Activated T-cell treated with anti-CD3 and anti-CD28 coated beads, Interleukin-2, amount 50 U/mL, for 72 hours (primary cell): Measurements from ENCODE around the gene MEIS1. TPM values are rescaled to one million over a fixed set of nuclear protein-coding genes. Genes with fewer than 3 reads are reported as not detected.

Experiments
- ATAC-seq, 2 donors: fragments of 150-1000 bp; cut with Tn5 transposase; replicated peaks in 1 of 2; 2 replicates each; pipeline ENCODE4 v1.10.0; 2021; ENCODE audit warnings: moderate library complexity in 2 of 2, mild to moderate bottlenecking in 1 of 2
- DNase-seq, 2 donors: peaks; one replicate each; pipeline ENCODE4 v3.0.0; 2021 to 2022; ENCODE audit warnings: mixed read lengths in 1 of 2
- H3K27ac Mint-ChIP-seq: one replicate; pipeline ENCODE4 v1.8.0; 2022; ENCODE audit warnings: mild to moderate bottlenecking, moderate library complexity, mixed read lengths
- H3K27me3 Mint-ChIP-seq: one replicate; pipeline ENCODE4 v1.8.0; 2022; ENCODE audit warnings: low read depth, mixed read lengths
- H3K36me3 Mint-ChIP-seq, 2 donors: one replicate each; pipeline ENCODE4 v1.8.0; 2022; ENCODE audit warnings: mixed read lengths in 2 of 2, mild to moderate bottlenecking in 1 of 2; ENCODE audit not compliant: insufficient read depth in 2 of 2
- H3K4me1 Mint-ChIP-seq: one replicate; pipeline ENCODE4 v1.8.0; 2022; ENCODE audit warnings: low read depth, mixed read lengths
- H3K4me3 Mint-ChIP-seq, 2 donors: one replicate each; pipeline ENCODE4 v1.8.0; 2022; ENCODE audit warnings: mild to moderate bottlenecking in 2 of 2, mixed read lengths in 2 of 2, moderate library complexity in 2 of 2
- H3K9me3 Mint-ChIP-seq, 2 donors: one replicate each; pipeline ENCODE4 v1.8.0; 2022; ENCODE audit warnings: mixed read lengths in 2 of 2
- total RNA-seq, 2 donors: library from RNA; stranded (reverse); gene quantifications; one replicate each; pipeline ENCODE4 v1.2.3, GENCODE V29; 2022

The MEIS1 gene
- total RNA-seq, 2 donors from 2014 or later = 0.34 TPM; not detected in 1

DNA sequence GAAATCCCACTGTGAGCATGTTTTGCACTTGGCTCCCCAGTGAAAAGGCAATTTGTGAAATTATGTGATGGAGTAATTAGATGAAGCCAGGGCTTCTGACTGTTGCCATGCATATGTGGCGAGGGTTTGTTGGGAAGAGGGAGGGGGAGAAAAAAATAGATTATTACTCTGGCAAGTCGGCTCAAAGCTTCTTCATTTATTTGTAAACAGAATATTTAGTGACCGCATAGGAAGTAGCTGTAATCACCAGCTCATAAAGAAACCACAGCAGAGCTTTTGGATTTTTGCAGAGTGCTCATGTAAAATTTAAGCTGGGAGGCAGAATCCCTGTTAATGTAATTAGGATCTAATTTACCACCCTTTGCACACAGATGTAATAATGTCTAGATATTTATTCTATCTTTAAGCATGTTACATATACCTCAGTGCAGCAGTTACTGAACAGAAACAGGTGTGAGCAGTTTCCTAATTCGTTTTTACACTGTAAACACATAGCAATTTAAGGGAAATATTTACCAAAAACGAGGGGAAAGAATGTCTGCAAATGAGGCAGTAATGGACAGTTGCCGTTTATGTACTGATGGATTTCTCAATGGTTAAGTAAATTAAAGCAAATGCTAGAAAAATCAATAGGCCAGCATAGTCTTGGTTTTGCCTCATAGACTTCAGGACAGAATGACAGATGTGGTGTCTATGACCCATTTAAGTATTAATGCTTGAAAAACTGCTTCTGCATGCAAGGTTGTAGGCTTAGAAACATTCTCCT, 87.9 kb downstream of the MEIS1 start:
- no peak overlapping the region for H3K4me3 Mint-ChIP-seq

DNA sequence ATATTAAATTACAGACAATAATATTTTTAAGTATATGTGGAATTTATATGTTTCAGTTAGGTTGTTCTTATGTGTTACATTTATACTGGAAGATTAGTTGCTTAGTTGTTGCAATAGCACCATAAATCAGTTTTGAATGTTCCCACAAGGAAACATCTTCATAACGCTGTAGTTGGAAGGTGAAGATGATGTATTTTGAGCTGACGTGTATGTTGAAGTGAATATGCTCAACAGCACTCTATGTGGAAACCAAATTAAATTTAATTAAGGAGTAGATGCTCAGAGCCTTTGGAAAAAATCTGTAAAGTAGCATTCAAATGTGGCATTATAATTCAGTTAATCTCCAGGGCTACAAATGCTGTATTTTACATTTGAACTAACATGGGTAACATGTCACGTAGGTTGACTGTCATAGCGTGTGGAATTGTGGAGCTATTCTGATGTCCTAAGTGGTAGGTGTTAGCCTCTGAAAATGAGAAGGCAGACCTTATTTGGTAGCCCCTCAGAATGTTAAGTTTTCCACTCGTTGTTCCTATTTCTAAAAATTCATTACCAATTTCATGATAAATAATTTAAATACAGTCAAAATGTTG, 88.5 kb downstream of the MEIS1 start:
- Mint-ChIP-seq H3K36me3 (no peaks in the 10 kb centered on the region), H3K4me3 (no peak overlapping the region), H3K9me3 (peaks cover under 1 to 1% of the 10 kb centered on the region in 2 donors), H3K4me1 (no peaks in the 10 kb centered on the region), H3K27ac (no peak overlapping the region), H3K27me3 (no peaks in the 10 kb centered on the region)
- ATAC-seq = no peak
- no peak for DNase-seq

More for the DNA sequence above, 87.9 kb downstream of the MEIS1 start:
- Mint-ChIP-seq H3K27ac (no peak overlapping the region), H3K4me1 (no peaks in the 10 kb centered on the region), H3K27me3 (no peaks in the 10 kb centered on the region), H3K36me3 (no peaks in the 10 kb centered on the region), H3K9me3 (peaks cover 0 to 1% of the 10 kb centered on the region in 2 donors)
- ATAC-seq (no peak), DNase-seq (no peak)

DNA sequence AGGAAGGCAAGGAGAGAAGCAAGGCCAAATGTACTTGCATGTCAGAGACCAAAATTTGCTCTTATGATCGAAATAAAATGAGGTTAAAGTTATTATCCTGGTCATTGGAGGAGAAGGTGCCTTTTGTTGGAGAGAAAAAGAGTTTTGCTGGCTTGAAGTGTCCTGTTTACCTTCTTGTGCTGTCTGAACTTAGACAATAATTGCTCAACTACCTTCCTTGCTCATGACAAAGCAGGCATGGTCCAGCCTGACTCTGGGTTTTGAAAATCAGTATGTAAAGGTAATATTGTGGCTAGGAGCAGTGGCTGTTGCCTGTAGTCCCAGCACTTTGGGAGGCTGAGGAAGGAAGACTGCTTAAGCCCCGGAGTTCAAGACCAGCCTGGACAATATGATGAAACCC, 89.1 kb downstream of the MEIS1 start:
- no peak for DNase-seq
- no peaks in the 10 kb centered on the region for H3K4me1 Mint-ChIP-seq
- H3K27me3 Mint-ChIP-seq = no peaks in the 10 kb centered on the region
- peaks cover 0 to 2% of the 10 kb centered on the region in 2 donors for H3K9me3 Mint-ChIP-seq
- no peak for ATAC-seq
- H3K27ac Mint-ChIP-seq = no peak overlapping the region
- H3K36me3 Mint-ChIP-seq = no peaks in the 10 kb centered on the region
- H3K4me3 Mint-ChIP-seq = no peak overlapping the region

DNA sequence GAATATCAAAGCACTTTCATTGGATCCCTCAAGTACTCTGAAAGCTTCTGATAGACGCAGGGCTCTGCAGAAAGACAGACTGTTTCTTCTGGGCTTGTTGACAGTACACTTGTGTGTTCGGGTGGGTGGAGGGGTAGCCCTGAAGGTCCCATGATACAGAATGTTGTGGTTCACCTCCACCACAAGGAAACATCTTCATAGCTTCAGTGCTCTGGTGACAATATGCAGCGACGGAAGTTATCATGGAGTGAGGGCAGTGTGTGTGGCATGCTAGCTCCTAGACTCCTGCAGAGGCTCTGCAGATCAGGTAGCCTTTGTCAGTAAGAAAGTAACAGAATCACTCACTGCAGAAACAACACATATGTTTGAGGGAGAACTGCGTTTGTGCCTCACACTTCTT, 90.7 kb downstream of the MEIS1 start:
- DNase-seq = no peak
- Mint-ChIP-seq H3K36me3 (no peaks in the 10 kb centered on the region), H3K4me3 (no peak overlapping the region), H3K4me1 (no peaks in the 10 kb centered on the region), H3K27ac (no peak overlapping the region), H3K9me3 (peaks cover 0 to 2% of the 10 kb centered on the region in 2 donors), H3K27me3 (no peaks in the 10 kb centered on the region)
- ATAC-seq = no peak

DNA sequence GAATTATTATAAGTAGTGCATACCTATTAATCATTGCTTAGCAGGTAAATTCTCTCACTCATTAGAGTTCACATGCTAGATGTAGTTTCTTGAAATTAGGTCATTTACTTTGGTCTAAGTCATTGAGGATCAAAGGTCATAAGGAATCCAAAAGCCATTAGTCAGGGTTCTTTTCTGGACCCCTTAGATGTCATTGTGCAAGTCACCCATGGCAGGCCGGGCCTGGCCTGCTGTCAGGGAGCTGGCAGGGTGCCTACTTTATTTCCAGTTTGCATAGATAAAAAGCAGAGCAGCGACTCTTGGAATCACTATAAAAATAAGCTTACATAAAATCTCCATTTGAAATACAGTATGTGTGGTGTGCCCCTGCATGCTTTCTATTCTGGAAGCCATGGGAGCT, 91.3 kb downstream of the MEIS1 start:
- Mint-ChIP-seq H3K4me3 (no peak overlapping the region), H3K27ac (no peak overlapping the region), H3K9me3 (peaks cover 0 to 2% of the 10 kb centered on the region in 2 donors), H3K36me3 (no peaks in the 10 kb centered on the region), H3K4me1 (no peaks in the 10 kb centered on the region), H3K27me3 (no peaks in the 10 kb centered on the region)
- DNase-seq (no peak), ATAC-seq (no peak)

DNA sequence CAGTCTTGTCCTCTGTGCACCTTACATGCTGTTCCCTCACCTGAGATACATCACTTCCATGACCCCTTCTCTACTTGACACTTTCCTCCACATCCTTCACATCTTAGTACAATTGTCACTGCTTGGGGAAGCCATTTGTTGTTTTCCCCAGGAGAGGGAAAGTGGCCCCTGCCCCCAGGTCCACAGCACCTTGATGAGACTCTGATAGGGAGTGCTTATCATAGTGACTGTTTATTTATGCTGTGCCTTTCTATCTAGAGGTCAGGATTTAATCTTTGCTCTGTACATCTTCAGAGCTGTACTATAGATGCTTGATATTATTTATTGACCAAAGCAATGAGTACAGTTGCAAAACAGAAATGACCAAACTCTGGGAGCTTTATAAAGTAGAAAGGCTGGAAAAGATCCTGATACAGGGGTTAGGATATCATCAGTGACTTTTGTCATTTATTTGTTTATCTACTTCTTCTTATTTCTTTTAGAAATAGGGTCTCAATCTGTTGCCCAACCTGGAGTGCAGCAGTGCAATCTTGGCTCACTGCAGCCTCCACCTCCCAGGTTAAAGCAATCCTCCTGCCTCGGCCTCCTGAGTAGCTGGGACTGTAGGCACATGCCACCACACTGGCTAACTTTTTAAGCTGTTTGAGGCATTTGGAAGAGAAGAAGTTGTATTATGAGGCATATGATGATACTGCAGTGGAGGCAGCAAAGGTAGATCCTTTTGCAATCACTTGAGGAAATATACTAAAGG, 94.2 kb downstream of the MEIS1 start:
- Mint-ChIP-seq H3K4me1 (no peaks in the 10 kb centered on the region), H3K4me3 (no peak overlapping the region)
- no peak for ATAC-seq

DNA sequence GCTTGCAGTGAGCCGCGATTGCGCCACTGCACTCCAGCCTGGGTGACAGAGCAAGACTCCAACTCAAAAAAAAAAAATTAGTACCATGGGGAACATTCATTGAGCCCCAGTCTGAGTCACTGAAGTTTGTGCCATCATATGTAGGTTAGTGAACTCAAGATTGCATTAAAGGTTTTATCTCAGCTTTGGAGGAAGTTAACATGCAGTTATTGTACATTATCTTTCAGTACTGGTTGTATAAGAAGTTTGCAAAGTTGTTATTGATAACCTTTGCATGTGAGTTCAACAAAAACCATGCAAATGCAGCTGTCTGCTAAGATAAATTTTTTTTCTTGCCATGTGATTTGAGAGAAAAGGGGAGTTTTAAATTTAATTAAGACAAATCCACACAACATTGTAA, 95.7 kb downstream of the MEIS1 start:
- ATAC-seq (no peak), DNase-seq (no peak)
- no peaks in the 10 kb centered on the region for H3K36me3 Mint-ChIP-seq
- H3K4me1 Mint-ChIP-seq = no peaks in the 10 kb centered on the region
- no peaks in the 10 kb centered on the region for H3K27me3 Mint-ChIP-seq
- H3K4me3 Mint-ChIP-seq = no peak overlapping the region
- H3K9me3 Mint-ChIP-seq = peaks cover 0 to 2% of the 10 kb centered on the region in 2 donors
- no peak overlapping the region for H3K27ac Mint-ChIP-seq

More for the DNA sequence above, 94.2 kb downstream of the MEIS1 start:
- DNase-seq = no peak
- Mint-ChIP-seq H3K9me3 (peaks cover 0 to 2% of the 10 kb centered on the region in 2 donors), H3K27me3 (no peaks in the 10 kb centered on the region), H3K36me3 (no peaks in the 10 kb centered on the region), H3K27ac (no peak overlapping the region)

DNA sequence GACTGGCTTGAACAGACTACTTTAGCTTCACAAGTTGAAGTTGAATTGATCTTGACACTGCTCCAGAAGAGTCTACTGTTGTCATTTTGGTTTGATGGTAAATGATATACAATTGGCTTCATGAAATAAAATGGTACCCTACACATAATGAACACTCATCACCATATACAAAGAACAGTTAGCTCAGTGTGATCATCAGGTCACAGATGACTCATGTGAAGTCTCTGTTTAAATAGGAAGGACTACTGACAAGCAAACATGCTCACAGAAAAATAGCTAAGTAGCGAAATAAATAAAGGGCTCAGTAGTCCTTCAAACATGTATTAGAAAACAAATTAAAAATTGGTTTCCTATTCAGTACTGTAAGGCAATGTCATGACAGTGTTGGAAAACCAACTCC, 96.2 kb downstream of the MEIS1 start:
- H3K4me1 Mint-ChIP-seq = no peaks in the 10 kb centered on the region
- H3K27ac Mint-ChIP-seq = no peak overlapping the region
- H3K36me3 Mint-ChIP-seq = no peaks in the 10 kb centered on the region
- ATAC-seq = no peak
- no peak overlapping the region for H3K4me3 Mint-ChIP-seq
- no peak for DNase-seq
- no peaks in the 10 kb centered on the region for H3K27me3 Mint-ChIP-seq
- H3K9me3 Mint-ChIP-seq = peaks cover 0 to 2% of the 10 kb centered on the region in 2 donors

DNA sequence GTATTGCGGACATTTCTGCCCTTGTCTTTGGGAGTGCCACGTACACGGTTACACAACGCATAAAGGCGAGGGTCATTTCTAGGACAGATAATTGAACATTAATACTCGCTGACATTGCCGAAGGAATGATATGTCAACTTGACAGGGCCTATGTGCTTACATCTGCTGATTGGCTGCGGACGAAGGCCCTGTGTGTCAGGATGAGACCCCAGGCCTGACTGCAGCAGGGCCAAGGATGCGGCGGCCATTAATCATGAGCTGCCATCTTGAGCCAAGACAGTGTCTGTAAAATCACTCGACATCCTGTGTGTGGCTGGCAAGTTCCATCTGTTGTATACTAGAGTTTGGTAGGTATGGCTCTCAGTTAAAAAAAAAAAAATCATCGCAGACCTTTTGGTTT, 96.6 kb downstream of the MEIS1 start:
- no peak overlapping the region for H3K4me3 Mint-ChIP-seq
- DNase-seq (no peak), ATAC-seq (no peak)
- peaks cover 0 to 2% of the 10 kb centered on the region in 2 donors for H3K9me3 Mint-ChIP-seq
- H3K36me3 Mint-ChIP-seq = no peaks in the 10 kb centered on the region
- H3K4me1 Mint-ChIP-seq = no peaks in the 10 kb centered on the region
- H3K27ac Mint-ChIP-seq = no peak overlapping the region
- H3K27me3 Mint-ChIP-seq = no peaks in the 10 kb centered on the region

DNA sequence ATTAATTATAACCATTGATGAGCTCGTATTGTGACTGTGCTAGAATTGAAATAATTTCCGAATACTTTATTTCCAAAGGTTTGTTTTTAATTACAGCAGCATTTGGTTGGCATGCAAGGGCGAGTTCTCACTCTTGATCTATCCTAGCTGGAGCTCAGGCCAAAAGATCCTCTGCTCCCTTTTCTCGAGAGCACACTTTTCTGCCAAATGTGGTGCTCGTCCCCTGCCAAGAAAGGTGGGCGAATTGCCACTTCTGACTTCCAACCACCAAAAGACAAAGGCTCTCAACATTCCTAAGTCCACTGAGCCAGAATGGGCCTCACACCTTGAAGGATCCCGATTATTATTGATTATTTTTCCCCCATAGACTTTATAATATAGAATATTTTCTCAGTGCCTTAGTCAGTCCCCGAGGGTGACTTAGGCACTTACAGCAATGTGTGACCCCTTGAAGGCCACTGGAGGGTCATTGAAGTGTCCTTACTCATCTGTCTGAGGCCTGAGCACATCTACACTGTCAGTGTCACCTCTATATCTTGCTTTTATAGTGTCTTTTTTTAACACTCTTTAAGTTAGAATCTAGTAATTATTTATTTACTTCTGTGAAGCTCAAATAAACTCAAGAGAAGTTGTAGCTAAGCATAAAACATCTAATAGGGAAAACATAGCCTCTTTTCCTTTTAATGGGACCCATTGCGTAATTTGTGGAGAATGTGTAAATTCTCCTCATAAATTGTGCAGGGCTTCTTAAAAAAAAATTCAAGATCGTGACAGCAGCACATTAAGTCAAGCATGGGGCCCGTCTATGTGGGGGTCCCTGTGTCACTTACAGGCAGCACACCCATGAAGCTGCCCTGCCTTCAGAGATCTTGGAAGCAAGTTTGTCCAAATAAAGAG, 98.3 kb downstream of the MEIS1 start:
- no peak overlapping the region for H3K27ac Mint-ChIP-seq
- no peaks in the 10 kb centered on the region for H3K27me3 Mint-ChIP-seq
- DNase-seq = no peak
- H3K4me1 Mint-ChIP-seq = no peaks in the 10 kb centered on the region
- H3K9me3 Mint-ChIP-seq = peaks cover 0 to 2% of the 10 kb centered on the region in 2 donors
- no peak for ATAC-seq
- H3K36me3 Mint-ChIP-seq = no peaks in the 10 kb centered on the region
- H3K4me3 Mint-ChIP-seq = no peak overlapping the region

DNA sequence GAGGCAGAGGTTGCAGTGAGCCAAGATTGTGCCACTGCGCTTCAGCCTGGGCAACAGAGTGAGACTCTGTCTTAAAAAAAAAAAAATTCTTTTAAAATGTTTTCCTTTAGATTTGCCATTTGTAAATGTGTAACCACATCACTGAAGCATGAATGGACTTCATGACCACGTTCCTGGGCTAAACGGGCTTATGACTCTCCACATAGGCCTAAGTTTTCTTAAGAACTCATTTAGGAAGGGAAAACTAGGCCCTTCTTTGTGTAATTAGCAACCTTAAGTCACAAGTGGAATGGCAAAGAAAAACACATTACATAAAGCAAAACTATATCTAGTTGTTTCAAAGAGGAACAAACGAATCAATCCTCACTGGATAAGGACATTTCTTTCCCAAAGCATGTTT, 99.5 kb downstream of the MEIS1 start:
- Mint-ChIP-seq H3K27ac (no peak overlapping the region), H3K36me3 (no peaks in the 10 kb centered on the region), H3K27me3 (no peaks in the 10 kb centered on the region), H3K9me3 (no peaks in the 10 kb centered on the region), H3K4me1 (no peaks in the 10 kb centered on the region), H3K4me3 (no peak overlapping the region)
- ATAC-seq = no peak
- no peak for DNase-seq

DNA sequence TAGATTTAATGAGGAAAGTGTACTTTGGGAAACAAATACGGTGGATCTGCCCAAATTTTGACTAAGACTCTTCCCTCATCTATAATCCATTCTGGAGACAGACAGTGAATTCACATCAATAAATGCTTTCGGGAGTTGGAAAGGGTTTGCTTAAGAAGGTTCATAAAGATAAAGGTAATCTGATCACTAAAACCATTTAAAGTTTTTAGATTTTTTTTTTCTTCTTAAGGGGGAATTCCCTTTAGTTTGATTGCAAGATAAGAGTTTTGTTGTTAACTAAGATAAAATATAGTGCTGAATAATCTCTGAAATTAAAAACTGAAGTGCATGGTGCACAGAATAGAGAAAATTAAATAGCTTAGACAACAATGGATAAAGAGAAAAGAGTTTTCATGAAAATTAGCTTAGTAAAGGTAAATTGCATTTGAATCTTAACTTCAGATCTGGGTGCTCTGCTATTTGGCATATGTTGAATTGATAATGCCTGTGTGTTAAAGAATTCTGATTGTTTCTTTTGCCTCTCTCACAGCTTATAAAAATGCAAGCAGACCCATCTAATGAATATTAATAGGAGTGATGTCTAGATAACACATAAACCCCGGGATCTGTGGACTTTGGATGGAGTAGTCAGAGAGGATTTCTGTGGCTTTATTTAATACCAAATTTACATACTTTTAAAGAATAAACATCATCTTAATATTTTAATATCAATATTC, 100.8 kb downstream of the MEIS1 start:
- no peak for DNase-seq
- Mint-ChIP-seq H3K36me3 (no peaks in the 10 kb centered on the region), H3K27me3 (no peaks in the 10 kb centered on the region), H3K27ac (no peak overlapping the region), H3K9me3 (no peaks in the 10 kb centered on the region), H3K4me3 (no peak overlapping the region), H3K4me1 (no peaks in the 10 kb centered on the region)
- ATAC-seq = no peak
